Right lung (tissue), 5 donors: ENCODE results near the gene TMEM174. TPM values are rescaled to one million over a fixed set of nuclear protein-coding genes. Genes with fewer than 3 reads are reported as not detected.
"Not testable (repeated sequence)": the region's sequence is repeated elsewhere in the genome, so short reads cannot be mapped to it uniquely, and the experiment has no call there.

Experiments
- DNase-seq, 2 donors: peaks; one replicate each; pipeline ENCODE4 v3.0.0-alpha.2; 2013
- polyA plus RNA-seq, 5 donors: library from polyadenylated mRNA; unstranded; fragments of 120-200 nt; gene quantifications; one replicate each; pipeline versions ENCODE4 v1.2.1 to v1.2.3, GENCODE V29; 2013; ENCODE audit warnings: inconsistent platforms in 1 of 5, low replicate concordance in 1 of 5; ENCODE audit not compliant: insufficient read length in 5 of 5, insufficient read depth in 1 of 5

TMEM174 gene
- polyA plus RNA-seq, 5 donors = not detected

DNA sequence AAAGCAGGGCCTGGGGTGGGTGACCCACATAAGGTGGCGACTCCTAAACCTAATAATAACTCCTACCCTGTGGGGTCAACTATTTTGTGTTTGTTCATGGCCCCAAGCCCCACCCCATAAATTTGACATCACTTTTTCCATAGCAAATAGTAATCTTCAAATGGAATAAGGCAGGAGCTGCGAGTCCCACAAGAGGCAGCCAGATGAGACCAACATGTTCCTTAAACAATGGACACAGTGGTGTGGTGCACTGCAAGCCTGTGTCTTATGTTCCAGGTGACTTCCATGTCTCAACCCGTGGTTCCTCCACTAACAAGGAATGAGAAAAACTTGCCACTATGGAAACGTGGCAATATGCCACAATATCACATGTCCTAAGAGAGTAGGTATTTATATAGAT is 20.6 kb downstream of the TMEM174 start:
- DNase-seq = no peak

DNA sequence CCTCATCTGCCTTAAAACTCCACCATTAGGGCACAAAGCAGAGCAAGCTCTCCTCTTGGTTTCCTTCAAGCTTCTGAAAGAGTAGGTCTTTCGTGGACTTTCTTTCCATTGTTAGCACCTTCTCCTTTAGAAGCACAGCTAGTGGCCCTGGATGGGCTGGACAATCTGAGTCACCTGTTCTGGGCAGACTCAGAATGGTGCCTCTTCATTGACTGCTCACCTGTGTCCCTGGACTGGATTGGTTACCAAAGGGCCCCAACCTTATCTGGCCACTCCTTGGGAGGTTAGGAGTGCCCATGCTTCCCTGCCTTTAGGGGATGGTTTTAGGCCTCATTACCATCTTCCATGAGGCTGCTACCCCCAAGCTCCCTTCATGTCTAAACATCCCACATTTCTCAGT is 23.2 kb downstream of the TMEM174 start:
- no peak for DNase-seq

DNA sequence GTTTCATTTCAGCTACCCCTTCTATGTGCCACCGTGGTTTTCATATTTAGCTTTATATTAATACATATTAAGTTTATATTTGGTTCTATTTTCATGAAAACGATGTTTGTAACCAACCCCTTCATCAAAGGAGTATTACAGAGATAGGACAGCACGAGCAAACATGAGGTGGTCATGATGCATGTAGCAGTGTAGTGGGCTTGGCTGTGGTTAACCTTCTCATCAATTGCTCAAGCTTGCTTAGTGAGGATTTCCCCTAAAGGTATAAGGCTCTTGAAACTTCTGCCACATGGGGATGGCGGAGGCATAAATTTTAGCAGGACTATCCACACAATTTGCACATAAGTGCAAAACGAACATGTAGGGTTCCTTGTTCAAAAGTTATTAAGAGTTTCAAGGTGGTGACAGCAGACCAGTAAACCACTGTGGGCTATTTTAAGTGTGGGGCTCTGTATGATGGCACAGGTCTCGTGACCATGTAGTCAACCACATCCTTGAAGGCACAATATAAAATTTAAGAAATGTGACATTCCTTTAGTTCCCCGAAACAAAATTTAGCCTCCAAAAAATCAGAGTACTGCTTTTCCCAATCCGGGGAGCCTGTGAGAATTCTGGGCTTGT is 24.8 kb downstream of the TMEM174 start:
- no peak for DNase-seq

DNA sequence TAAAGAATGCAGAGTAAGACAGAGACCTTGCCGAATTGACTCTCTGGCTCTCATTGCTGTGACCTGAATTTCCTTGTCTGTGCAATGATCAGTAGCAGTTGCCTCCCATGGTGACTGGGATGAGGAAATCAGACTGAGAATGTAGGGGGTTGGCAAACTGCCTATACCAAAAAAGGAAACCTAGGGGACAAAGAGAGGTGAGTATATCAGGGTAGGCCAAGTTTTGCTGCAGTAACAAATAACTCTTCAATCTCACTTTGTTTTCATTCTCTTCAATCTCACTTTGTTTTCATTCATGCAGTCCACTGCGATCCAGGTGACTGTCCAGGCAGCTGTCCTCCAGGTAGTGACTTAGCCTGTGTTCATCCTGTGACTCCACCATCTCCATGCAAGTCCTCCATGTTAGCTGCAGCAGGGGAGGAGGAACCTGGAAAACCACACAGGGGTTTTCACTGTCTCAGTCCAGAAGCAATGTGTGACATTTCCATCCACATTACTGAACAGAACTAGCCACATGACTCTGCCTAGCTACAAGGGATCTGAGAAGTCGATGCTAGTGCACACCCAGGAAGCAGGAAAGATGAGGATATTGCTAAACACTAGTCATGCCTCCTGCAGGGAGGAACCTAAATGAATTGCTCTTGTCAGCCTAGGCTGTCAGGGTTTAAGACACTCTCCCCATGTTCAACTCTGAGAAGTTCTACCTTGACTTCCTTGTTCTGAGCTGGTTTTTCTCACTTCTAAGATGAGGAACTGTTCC is 26.0 kb downstream of the TMEM174 start:
- DNase-seq = no peak

DNA sequence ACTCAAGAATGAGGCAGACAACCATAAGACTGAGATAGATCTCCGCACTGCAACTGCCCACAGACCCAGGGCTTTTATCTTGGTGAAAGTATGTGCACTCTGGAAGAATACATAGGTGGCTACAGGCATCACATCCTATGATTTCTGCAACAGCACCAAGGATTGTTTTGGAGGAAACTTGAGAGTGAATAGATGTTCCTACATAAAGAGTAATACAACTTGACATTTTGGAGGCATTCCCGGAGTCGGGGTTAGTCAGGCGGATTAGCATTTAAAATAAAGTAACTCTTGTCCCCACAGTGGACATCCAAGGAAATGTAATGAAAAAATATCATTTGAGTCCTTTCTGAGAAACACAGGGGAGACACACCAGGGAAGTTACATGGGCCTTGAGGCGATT is 26.7 kb downstream of the TMEM174 start:
- DNase-seq = no peak

DNA sequence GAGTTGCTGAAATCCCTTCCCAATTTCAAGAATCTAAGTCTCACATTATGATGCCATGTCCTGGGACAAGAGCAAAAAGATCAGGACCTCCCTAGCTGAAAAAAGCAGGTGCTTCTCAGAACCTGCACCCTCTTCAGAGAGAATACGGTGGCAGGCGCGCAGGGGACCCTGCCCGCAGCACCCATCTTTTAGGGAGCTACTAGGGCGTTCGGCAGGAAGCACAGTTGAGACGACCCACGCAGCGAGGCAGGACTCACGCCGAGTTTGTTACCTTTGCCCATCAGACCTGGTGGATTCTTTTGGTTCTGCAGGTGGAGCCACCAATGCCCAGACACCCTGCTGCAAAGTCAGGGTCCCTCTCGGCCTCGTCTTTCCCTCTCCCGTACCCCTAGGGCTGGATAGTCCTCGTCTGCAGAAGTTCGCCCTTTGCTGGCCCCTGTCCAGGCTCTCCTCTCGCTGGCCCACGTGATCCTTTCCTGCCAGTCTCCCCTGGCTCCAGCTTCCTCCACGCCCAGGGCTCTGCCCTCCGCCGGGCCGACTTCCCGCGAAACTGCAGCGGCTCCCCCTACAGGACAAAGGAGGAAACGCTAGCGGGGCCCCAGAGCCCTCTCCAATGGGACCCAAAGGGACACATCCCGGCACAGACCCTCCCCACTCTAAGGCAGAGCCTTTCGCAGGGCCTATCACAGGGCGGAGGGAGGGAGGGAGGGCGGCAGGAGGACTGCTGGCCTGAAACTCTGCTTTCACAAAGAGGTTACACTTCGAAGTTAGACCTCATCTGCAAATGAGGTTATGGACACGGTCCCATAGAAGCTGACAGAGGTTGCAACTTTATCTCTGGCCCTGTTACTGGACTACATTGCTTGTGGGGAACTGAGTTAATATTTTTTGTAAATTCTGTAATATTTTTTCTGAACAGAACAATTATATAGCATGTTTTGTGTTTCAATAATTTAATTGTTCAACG is 28.8 kb downstream of the TMEM174 start:
- DNase-seq = peak; percentile 32 to 45

DNA sequence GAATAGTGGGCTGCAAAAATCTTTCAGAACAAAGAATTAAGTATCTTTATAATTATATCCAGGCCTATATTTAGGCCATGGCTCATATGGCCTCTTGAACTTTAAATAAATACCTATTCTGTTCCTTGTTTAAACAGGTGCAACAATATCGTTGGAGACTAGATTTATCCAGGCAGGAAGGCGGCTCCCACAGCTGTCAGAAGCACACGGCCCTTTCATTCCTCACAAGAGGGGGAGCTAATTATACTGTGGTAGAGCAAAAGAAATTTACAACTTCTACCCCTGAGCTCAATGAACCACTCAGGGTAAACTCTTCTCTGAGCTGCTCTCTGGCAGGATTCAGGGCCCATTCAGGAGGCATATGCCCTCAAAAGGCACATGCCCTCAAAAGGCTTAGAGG is 31.3 kb downstream of the TMEM174 start:
- DNase-seq = no peak

DNA sequence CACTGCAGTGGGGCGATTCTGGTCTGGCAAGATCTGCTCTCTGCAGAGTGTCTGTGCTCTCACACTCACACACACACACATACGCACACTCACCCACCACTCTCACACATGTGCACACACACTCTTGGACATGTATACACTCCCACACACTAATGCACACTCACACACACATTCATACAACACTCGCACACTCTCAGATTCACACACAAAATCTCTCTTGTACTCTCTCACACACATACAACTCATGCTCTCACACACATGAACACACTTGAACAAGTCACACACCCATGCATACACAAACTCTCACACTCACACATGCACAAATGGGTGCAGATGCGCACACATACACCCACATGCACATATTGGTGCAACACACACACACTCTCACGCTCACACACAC is 31.7 kb downstream of the TMEM174 start:
- no peak for DNase-seq

DNA sequence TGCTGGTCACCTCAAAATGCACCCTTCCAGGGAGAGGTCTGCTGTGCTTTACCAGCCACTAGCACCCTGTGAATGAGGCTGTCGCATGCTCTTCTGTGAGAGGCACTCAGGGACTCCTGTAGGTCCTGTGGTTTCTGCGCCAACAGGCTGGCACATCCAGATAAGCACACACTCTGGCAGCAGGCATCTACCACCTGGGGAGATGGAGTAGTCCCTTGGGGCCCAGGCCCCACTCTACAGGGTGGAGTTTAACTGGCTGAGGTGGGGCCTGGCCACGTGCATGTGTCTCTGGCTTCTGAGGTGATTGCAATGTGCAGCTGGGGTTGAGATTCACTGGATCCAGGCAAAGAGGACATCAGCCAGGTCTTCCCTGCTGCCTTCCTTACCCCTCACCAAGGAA is 32.3 kb downstream of the TMEM174 start:
- no peak for DNase-seq

DNA sequence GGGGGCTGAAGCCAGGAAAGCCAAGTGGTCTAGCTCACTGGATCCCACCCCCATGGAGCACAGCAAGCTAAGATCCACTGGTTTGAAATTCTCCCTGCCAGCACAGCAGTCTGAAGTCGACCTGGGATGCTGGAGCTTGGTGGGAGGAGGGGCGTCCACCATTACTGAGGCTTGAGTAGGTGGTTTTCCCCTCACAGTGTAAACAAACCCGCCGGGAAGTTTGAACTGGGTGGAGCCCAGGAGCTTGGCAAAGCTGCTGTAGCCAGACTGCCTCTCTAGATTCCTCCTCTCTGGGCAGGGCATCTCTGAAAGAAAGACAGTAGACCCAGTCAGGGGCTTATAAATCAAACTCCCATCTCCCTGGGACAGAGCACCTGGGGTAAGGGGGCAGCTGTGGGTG is 34.2 kb downstream of the TMEM174 start:
- not testable (repeated sequence) for DNase-seq

DNA sequence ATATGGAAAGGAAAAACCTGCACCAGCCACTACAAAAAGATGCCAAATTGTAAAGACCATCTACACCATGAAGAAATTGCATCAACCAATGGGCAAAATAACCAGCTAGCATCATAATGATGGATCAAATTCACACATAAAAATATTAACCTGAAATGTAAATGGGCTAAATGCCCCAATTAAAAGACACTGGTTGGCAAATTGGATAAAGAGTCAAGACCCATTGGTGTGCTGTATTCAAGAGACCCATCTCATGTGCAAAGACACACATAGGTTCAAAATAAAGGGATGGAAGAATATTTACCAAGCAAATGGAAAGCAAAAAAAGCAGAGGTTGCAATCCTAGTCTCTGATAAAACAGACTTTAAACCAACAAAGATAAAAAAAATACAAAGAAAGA is 36.1 kb downstream of the TMEM174 start:
- not testable (repeated sequence) for DNase-seq

DNA sequence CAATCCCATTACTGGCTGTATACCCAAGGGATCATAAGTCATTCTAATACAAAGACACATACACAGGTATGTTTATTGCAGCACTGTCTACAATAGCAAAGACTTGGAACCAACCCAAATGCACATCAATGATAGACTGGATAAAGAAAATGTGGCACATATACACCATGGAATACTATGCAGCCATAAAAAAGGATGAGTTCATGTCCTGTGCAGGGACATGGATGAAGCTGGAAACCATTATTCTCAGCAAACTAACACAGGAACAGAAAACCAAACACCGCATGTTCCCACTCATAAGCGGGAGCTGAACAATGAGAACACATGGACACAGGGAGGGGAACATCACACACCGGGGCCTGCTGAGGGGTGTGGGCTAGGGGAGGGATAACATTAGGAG is 39.7 kb downstream of the TMEM174 start:
- DNase-seq = not testable (repeated sequence)

DNA sequence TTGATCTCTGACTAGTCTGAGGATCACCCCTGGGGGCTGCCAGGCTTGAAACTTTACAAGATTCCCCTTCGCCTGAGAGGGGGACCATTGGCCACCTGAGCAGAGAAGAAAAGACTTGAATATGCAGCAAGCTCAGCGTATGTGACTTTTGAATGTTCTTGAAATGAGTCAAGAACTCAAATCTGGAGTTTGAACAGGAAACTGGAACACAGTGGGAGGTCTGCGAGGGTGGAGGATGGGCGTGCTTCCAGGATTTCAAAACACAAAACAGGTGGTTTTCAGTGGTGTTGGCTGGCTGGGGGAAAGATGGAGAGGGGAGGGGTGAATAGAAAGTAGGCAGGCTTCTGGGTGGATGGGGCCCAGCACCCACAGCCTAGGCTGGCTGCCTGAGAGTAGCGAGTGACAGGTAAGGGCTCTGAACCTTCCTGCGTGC is 40.6 kb downstream of the TMEM174 start:
- DNase-seq = no peak

DNA sequence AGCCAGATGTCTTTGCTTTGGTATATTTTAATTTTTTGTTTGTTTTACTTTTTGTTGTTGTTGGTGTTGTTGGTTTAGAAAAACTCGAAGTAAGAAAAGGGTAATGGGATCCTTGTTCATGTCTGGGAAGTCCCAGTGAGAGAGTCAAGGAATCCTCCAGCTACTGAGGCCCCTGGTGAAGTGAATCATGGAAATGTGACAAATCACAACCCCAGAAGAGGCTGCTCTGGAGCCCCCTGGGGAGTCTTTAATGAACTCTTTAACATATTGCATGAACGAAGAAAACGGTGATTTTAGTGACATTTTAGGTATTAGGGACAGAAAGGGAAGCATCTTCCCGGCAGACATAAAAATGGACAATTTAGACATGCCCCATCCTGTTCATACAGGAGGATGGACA is 41.3 kb downstream of the TMEM174 start:
- DNase-seq = no peak

DNA sequence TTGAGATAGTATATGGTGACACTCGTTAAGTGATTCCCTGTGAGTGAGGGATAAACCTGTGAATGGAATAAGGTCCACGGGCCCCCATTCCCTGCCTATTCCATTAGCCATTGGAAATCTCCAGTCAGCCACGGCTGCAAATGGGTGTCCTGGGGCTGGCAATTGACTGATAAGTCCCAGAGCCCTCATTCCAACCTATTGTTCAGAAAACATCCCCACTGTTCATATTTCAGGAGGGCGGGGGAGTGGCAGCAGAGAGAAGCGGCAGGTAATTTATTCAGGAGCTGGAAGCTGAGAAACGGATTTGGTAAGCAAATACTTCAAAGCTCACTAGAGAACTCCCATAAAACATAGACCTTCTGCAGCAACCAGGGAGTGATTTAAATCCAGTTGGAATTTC is 42.0 kb downstream of the TMEM174 start:
- DNase-seq = no peak

DNA sequence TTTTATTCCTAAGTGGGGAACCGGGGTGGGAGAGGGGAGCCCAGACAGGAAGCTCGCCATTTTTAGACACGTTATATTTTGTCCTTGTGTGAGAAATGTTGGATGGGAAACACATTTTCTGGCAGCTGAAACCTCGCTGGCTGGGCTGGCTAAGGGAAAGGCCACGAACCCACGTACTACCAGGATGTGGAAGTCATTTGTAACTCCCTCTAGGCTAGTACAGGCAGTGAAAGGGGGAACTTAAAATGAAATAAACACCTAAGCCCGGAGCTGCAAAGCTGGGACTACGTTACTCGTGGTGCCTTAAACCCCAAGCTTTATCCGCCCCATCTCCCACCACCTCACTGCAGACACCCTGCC is 42.5 kb downstream of the TMEM174 start:
- DNase-seq = no peak

DNA sequence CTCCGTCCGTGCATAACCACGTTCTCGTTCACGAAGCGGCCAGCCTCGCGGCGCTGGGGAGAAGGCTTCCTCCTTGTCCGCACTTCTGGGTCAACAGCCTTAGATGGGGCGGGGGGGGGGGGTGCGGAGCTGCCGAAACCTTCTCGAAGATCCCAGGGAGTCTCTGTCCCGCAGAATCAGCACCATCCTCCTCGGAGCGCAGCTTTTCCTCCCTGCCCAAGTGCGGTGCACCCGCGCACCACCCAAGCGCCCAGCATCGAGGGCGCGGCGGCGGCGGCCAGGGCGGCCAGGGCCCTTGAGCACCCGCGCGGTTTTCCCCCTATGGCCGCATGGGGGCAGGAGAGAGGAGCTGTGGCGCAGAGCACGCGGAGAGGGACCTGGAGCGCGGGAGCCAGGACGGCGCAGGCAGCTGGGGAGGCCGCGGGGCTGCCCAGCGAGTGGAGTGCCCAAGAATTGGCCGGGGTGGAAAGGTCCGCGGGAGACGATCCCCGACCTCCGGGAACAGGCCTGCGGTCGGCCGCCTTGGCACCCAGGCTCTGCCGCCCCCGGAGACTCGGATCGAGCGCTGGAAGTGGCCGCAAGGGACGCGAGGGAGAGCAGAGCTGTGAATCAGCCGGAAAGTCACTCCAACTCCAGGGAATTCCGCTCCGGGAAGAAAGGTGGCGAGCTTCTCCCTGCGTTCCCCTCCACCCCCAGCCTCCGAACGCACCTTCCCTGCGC is 43.1 kb downstream of the TMEM174 start:
- peak; percentile 77 to 78 for DNase-seq

DNA sequence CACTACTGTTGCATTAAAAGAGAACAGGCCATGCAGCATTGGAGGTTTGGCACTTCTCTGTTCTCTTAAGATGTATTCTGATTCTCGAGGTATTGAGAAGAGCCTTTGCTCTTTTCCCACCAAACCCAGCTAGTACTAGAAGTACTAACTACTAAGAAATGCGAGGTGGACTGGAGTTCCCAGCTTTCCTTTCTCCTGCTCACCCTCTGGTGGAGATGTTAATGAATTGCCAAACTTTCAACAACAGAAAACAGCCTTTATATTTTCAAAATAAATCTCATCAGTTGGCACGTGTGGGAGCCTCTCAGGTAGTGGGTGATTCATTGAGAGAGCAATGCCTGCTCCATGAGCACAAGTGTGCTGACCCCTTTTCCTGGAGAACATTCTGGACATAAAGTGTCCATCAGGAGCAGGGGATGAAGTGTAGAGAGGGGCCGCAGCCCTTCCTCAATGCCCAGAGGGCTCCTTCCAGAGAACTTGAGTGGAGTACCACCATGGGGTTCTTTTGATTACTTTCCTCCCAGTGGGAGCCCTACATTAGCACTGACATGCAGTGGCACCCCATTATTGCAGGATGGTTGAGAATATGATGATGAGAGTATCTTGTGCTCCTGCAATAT is 45.7 kb downstream of the TMEM174 start:
- no peak for DNase-seq

DNA sequence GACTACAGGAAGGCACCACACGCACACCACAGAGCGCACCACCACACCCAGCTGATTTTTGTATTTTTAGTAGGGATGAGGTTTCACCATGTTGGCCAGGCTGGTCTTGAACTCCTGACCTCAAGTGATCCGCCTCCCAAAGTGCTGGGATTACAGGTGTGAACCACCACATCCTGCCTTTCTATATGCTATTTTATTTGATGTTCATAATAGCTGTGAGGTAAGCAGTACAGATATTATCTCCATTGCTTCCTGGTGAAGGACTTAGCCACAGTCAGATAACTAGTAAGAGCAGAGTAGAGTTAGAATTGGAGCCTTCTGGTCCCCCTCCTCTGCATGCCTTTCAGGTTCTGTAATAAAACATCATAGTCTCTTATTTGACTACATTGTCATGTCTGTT is 46.3 kb downstream of the TMEM174 start:
- not testable (repeated sequence) for DNase-seq

DNA sequence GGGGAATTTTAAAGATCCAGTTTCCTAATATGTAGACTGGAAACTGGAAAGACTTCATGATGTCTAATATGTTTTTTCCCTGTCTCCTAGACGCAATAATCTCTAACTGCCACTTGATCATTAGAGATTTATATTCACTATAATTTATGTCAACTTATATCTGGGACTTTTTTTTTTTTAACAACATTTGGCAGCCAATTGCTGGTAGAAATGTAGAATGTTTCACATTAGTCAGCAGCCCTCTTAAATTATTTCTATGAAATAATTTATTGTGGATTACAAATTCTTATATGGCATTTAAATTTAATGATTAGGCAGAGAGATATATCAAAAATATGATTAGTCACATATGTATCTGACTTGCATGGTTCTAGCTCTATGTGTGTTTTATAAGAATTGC is 48.2 kb downstream of the TMEM174 start:
- DNase-seq = no peak

DNA sequence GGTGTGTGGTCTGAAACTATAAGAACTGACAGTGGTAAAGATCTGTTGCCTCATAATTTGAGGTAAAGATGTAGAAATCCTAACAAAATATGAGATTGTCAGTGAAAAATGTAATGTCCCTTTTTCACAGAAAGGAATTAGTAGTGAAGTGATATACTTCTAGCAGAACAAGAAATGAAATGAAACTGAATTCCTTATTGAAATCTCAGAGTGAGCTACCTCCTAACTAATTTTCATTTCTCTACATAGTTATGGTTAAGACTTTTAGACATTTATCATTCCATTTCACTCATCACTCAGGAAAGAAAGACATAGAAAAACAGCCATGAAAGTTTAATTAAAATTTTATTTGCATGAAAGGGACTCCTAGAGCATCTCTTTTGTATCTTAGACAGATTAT is 48.7 kb downstream of the TMEM174 start:
- DNase-seq = no peak
